Upper lobe of right lung (tissue), 1 donor: ENCODE results near the gene SRM. TPM values are rescaled to one million over a fixed set of nuclear protein-coding genes. Genes with fewer than 3 reads are reported as not detected.
"Not testable (repeated sequence)": the region's sequence is repeated elsewhere in the genome, so short reads cannot be mapped to it uniquely, and the experiment has no call there.

Experiments used
- ATAC-seq: fragments of 200-7000 bp; cut with Tn5 transposase; one replicate; pipeline ENCODE4 v1.9.1; 2020; ENCODE audit warnings: mild to moderate bottlenecking, moderate library complexity
- DNase-seq: peaks from one replicate; pipeline ENCODE4 v3.0.0-alpha.2; 2020
- H3K27ac ChIP-seq: fragments of 200-600 bp; one replicate; pipeline ENCODE4 v1.8.0; 2022
- H3K27me3 ChIP-seq: fragments of 200-600 bp; one replicate; pipeline ENCODE4 v1.8.0; 2022; ENCODE audit warnings: mild to moderate bottlenecking
- H3K36me3 ChIP-seq: fragments of 200-600 bp; one replicate; pipeline ENCODE4 v1.8.0; 2022
- H3K4me1 ChIP-seq: fragments of 200-600 bp; one replicate; pipeline ENCODE4 v1.8.0; 2022
- H3K4me3 ChIP-seq: fragments of 200-600 bp; one replicate; pipeline ENCODE4 v1.8.0; 2022; ENCODE audit warnings: mild to moderate bottlenecking
- H3K9me3 ChIP-seq: fragments of 200-600 bp; one replicate; pipeline ENCODE4 v1.8.0; 2022
- CTCF ChIP-seq: fragments of 200-600 bp; IDR thresholded peaks from one replicate; pipeline ENCODE4 v1.8.0; 2022; ENCODE audit warnings: antibody characterized with exemption
- intact Hi-C: fragments of 100-400 bp; cut with DNase I; formaldehyde crosslinking; loops from one replicate; pipeline ENCODE4 v1.11.0; 2022
- total RNA-seq: library from RNA; stranded (reverse); fragmentation: NEBNext Ultra II Directional; extraction: Animal tissue kit (Norgen Biotek cat#: 25700); gene quantifications from one replicate; pipeline ENCODE4 v1.2.1, GENCODE V29; 2021
- donor health status: DM: no; HTN: yes; CAD: no; lungs with severe emphysema.

SRM gene
- total RNA-seq, 1 donor from 2014 or later: 46.1 TPM

- no peak for TF ChIP-seq CTCF
- peaks cover 8% of the 10 kb centered on the region for H3K4me1 ChIP-seq
- H3K27ac ChIP-seq: no peak overlapping the region
- H3K9me3 ChIP-seq: no peaks in the 10 kb centered on the region
- H3K36me3 ChIP-seq: peaks cover 52% of the 10 kb centered on the region
- H3K27me3 ChIP-seq: no peaks in the 10 kb centered on the region
- H3K4me3 ChIP-seq: no peak overlapping the region
- intact Hi-C loops: no loop called here
- DNase-seq (no peak), ATAC-seq (no peak)
Measured at GRCh38 chr1:11065796-11066195, 6.0 kb upstream of the SRM start.

- intact Hi-C loops: no loop called here
- Histone ChIP-seq H3K27me3 (no peaks in the 10 kb centered on the region), H3K9me3 (no peaks in the 10 kb centered on the region), H3K36me3 (peaks cover 46% of the 10 kb centered on the region), H3K4me3 (no peak overlapping the region), H3K27ac (no peak overlapping the region), H3K4me1 (peaks cover 12% of the 10 kb centered on the region)
- DNase-seq: no peak
- no peak for TF ChIP-seq CTCF
- no peak for ATAC-seq
Measured at GRCh38 chr1:11064942-11065341, 5.1 kb upstream of the SRM start.

- H3K9me3 ChIP-seq, H3K27ac ChIP-seq, ATAC-seq, H3K4me3 ChIP-seq, intact Hi-C loops, DNase-seq, H3K27me3 ChIP-seq: not testable (repeated sequence)
- Histone ChIP-seq H3K4me1 (peaks cover 15% of the 10 kb centered on the region), H3K36me3 (peaks cover 37% of the 10 kb centered on the region)
Measured at GRCh38 chr1:11063937-11064537, 4.2 kb upstream of the SRM start.

GRCh38 chr1:11062965-11063401 is 3.2 kb upstream of the SRM start:
- Histone ChIP-seq H3K27ac (no peak overlapping the region), H3K9me3 (no peaks in the 10 kb centered on the region), H3K4me3 (no peak overlapping the region), H3K36me3 (peaks cover 26% of the 10 kb centered on the region), H3K27me3 (no peaks in the 10 kb centered on the region), H3K4me1 (peaks cover 20% of the 10 kb centered on the region)
- intact Hi-C loops: no loop called here
- ATAC-seq (no peak), DNase-seq (no peak)
- TF ChIP-seq CTCF: no peak

- no peak overlapping the region for H3K27ac ChIP-seq
- DNase-seq: no peak
- intact Hi-C loops: no loop called here
Measured at GRCh38 chr1:11061652-11062365, 2.0 kb upstream of the SRM start.

More at GRCh38 chr1:11061652-11062365, 2.0 kb upstream of the SRM start:
- Histone ChIP-seq H3K4me3 (no peak overlapping the region), H3K36me3 (peaks cover 22% of the 10 kb centered on the region), H3K27me3 (no peaks in the 10 kb centered on the region), H3K4me1 (peaks cover 20% of the 10 kb centered on the region), H3K9me3 (no peaks in the 10 kb centered on the region)
- no peak for TF ChIP-seq CTCF
- ATAC-seq: no peak
